ENCODE results near the gene HEATR5A. TPM values are rescaled to one million over a fixed set of nuclear protein-coding genes. Genes with fewer than 3 reads are reported as not detected.
"Not testable (repeated sequence)": the region's sequence is repeated elsewhere in the genome, so short reads cannot be mapped to it uniquely, and the experiment has no call there.

Gene HEATR5A
- total RNA-seq, 1 donor from 2014 or later = 11.5 TPM

DNA sequence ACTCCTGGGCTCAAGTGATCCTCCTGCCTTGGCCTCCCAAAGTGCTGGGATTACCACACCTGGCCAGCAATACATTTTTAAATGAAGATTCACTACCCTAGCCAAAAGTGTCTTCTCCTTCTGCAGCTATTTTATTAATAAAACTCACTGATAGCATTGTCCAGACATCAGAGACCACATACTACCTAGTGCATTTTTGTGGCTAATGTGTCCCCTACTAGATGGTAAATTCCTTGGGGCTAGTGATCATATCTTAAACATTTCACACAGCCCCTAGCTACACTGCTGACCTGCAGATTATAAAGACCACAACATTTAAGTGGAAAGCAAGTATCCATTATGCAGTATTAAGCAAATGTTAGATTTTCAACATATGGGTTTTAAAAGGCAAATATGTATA, 19.9 kb upstream of the HEATR5A start:
- DNase-seq (ENCODE audit: low read depth) = no peak
- TF ChIP-seq, protein P1, sequence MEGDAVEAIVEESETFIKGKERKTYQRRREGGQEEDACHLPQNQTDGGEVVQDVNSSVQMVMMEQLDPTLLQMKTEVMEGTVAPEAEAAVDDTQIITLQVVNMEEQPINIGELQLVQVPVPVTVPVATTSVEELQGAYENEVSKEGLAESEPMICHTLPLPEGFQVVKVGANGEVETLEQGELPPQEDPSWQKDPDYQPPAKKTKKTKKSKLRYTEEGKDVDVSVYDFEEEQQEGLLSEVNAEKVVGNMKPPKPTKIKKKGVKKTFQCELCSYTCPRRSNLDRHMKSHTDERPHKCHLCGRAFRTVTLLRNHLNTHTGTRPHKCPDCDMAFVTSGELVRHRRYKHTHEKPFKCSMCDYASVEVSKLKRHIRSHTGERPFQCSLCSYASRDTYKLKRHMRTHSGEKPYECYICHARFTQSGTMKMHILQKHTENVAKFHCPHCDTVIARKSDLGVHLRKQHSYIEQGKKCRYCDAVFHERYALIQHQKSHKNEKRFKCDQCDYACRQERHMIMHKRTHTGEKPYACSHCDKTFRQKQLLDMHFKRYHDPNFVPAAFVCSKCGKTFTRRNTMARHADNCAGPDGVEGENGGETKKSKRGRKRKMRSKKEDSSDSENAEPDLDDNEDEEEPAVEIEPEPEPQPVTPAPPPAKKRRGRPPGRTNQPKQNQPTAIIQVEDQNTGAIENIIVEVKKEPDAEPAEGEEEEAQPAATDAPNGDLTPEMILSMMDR (conservative IDR thresholded peaks at IDR 0.05; ENCODE audit: low read depth, low read length) = no peak
- no peak overlapping the region for H3K4me3 ChIP-seq (ENCODE audit: low read depth, low read length)

DNA sequence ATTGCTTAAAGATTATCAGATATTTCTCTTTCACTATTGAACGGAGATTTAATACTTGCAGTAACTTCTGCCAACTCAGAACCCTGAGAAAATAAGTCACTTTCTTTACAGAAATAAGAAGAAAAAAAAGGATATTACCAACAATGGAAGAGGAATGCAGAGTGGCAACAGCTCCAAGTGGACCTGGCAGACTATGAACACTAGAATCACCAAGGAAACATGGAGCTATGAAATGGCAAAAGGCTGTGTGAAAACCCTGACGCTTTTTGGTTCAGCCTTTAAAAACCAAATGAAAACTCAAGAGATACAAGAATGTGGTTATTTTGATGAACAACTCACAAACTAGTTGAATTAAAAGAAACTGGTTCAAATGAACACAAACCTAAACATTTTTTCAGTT, 19.2 kb upstream of the HEATR5A start:
- H3K4me3 ChIP-seq (ENCODE audit: low read depth, low read length) = no peak overlapping the region
- TF ChIP-seq, protein P1 (conservative IDR thresholded peaks at IDR 0.05; ENCODE audit: low read depth, low read length) = no peak
- DNase-seq (ENCODE audit: low read depth) = no peak

DNA sequence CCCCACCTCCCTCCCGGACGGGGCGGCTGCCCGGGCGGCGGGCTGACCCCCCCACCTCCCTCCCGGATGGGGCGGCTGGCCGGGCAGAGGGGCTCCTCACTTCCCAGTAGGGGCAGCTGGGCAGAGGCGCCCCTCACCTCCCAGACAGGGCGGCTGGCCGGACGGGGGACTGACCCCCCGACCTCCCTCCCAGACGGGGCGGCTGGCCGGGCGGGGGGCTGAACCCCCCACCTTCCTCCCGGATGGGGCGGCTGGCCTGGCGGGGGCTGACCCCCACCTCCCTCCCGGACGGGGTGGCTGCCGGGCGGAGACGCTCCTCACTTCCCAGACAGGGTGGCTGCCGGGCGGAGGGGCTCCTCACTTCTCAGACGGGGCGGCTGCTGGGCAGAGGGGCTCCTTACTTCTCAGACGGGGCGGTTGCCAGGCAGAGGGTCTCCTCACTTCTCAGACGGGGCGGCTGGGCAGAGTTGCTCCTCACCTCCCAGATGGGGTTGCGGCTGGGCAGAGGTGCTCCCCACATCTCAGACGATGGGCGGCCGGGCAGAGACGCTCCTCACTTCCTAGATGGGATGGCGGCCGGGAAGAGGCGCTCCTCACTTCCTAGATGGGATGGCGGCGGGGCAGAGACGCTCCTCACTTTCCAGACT, 16.8 kb upstream of the HEATR5A start:
- H3K4me3 ChIP-seq (ENCODE audit: low read depth, low read length) = not testable (repeated sequence)

DNA sequence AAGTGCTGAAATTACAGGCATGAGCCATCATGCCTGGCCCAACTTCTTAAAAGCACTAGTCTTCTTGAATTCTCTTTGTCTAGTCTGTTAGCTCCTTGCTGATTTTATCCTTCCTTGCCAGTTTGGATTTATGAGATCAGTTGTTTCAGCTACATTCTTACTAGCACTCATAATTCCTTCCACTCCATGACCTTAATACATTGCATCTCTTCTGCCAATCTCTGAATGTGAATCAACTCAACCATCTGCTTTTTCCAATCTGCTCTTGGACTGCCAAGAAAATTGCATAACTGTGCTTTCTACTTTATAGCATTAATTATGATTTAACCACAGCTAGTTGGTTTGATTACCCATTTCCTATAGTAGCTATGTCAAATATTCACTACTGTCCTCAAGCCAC, 14.9 kb upstream of the HEATR5A start:
- H3K4me3 ChIP-seq (ENCODE audit: low read depth, low read length) = no peak overlapping the region
- no peak for DNase-seq (ENCODE audit: low read depth)
- TF ChIP-seq, protein P1 (conservative IDR thresholded peaks at IDR 0.05; ENCODE audit: low read depth, low read length) = no peak

More for the DNA sequence above, 16.8 kb upstream of the HEATR5A start:
- DNase-seq (ENCODE audit: low read depth) = not testable (repeated sequence)

DNA sequence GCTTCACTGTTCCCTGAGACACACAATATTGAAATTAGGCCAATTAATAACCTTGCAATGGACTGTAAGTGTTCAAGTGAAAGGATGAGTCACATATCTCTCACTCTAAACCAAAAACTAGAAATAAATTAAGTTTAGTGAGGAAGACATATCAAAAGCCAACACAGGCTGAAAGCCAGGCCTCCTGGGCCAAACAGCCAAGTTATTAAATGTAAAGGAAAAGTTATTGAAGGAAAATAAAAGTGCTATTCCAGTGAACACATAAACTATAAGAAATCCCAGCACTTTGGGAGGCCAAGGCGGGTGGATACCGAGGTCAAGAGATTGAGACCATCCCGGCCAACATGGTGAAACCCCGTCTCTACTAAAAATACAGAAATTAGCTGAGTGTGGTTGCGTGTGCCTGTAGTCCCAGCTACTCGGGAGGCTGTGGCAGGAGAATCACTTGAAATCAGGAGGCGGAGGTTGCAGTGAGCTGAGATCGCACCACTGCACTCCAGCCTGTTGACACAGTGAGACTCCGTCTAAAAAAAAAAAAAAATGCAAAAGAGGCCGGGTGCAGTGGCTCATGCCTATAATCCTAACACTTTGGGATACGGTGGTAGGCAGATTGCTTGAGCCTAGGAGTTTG, 10.4 kb upstream of the HEATR5A start:
- TF ChIP-seq, protein P1 (conservative IDR thresholded peaks at IDR 0.05; ENCODE audit: low read depth, low read length) = no peak

DNA sequence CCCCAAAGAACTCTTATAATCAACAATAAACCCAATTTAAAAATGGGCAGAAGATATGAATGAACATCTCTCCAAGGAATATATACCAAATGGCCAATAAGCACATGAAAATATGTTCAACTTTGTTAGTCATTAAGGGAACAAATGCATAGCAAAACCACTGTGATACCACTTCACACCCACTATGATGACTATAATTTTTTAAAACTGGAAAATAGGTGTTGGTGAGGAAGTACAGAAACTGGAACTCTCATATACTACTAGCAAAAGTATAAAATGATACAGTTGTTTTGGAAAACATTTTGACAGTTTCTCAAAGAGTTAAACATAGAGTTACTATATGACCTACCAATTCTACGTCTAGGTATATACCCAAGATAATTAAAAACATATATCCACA, 9.4 kb upstream of the HEATR5A start:
- no peak for DNase-seq (ENCODE audit: low read depth)
- TF ChIP-seq, protein P1 (conservative IDR thresholded peaks at IDR 0.05; ENCODE audit: low read depth, low read length) = no peak
- no peak overlapping the region for H3K4me3 ChIP-seq (ENCODE audit: low read depth, low read length)

More for the DNA sequence above, 10.4 kb upstream of the HEATR5A start:
- no peak overlapping the region for H3K4me3 ChIP-seq (ENCODE audit: low read depth, low read length)
- DNase-seq (ENCODE audit: low read depth) = no peak

DNA sequence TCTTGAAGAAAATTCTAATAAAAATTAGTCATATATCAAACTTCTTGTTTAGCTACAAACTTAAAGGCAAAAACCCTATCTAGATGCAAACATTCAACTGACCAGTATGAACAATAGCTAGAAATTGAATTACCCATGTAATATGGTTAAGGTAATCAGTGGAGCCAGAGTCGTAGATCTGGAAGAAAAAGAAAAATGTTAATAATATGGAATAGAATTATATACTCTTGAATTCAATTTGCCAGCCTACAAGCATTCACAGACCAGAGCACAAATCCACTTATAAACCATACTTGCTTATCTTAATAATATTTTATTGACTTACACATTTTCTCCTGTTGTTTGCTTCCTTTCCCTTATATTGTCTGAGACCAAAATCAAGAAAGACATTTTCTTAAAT, 7.7 kb upstream of the HEATR5A start:
- TF ChIP-seq, protein P1 (conservative IDR thresholded peaks at IDR 0.05; ENCODE audit: low read depth, low read length) = no peak
- H3K4me3 ChIP-seq (ENCODE audit: low read depth, low read length) = no peak overlapping the region
- DNase-seq (ENCODE audit: low read depth) = no peak

Data from epithelial cell of proximal tubule (primary cell).